Measurements from ENCODE around the gene TMEM232. TPM values are rescaled to one million over a fixed set of nuclear protein-coding genes. Genes with fewer than 3 reads are reported as not detected.

Gene TMEM232
- total RNA-seq, 2 donors from 2014 or later: 3.9 to 4.2 TPM

- Histone ChIP-seq H3K4me3 (ENCODE audit: low read length) (no peak overlapping the region), H3K36me3 (ENCODE audit: control insufficient read depth, insufficient read depth, low read length) (no peaks in the 10 kb centered on the region), H3K9ac (ENCODE audit: extremely low read depth, low read length, poor library complexity, severe bottlenecking) (no peak overlapping the region), H3K4me1 (ENCODE audit: control insufficient read depth, insufficient read depth, low read length) (no peaks in the 10 kb centered on the region), H3K27me3 (ENCODE audit: control insufficient read depth, insufficient read depth, low read length, poor library complexity, severe bottlenecking) (no peaks in the 10 kb centered on the region), H3K9me3 (ENCODE audit: control insufficient read depth, low read length) (peaks cover 11% of the 10 kb centered on the region), H3K27ac (ENCODE audit: low read depth, low read length) (no peak overlapping the region)
- no peaks in the 10 kb centered on the region for H3K27me3 Mint-ChIP-seq (ENCODE audit: insufficient read depth)
- WGBS, 2 experiments (ENCODE audit: insufficient coverage in 1 of 2, insufficient read length in 1 of 2): 75 to 85% methylated on average over 2 to 4 of the region's 4 CpGs
- H3K4me3 Mint-ChIP-seq: no peak overlapping the region
- H3K4me1 Mint-ChIP-seq: peaks cover 1% of the 10 kb centered on the region
- H3K9me3 Mint-ChIP-seq: peaks cover 10% of the 10 kb centered on the region
- DNase-seq: no peak
- H3K27ac Mint-ChIP-seq: no peak overlapping the region
- no peaks in the 10 kb centered on the region for H3K36me3 Mint-ChIP-seq (ENCODE audit: low read depth)
- TF ChIP-seq CTCF (conservative IDR thresholded peaks at IDR 0.05): no peak
These were observed 113.7 kb downstream of the TMEM232 start for GRCh38 chr5:110612794-110613247.

- peaks cover 1% of the 10 kb centered on the region for H3K4me1 Mint-ChIP-seq
- no peaks in the 10 kb centered on the region for H3K27me3 Mint-ChIP-seq (ENCODE audit: insufficient read depth)
- no peaks in the 10 kb centered on the region for H3K36me3 Mint-ChIP-seq (ENCODE audit: low read depth)
- WGBS, 2 experiments (ENCODE audit: insufficient coverage in 1 of 2, insufficient read length in 1 of 2): 90 to 95% methylated on average over 3 to 6 of the region's 6 CpGs
- Histone ChIP-seq H3K9me3 (ENCODE audit: control insufficient read depth, low read length) (peaks cover 11% of the 10 kb centered on the region), H3K27me3 (ENCODE audit: control insufficient read depth, insufficient read depth, low read length, poor library complexity, severe bottlenecking) (no peaks in the 10 kb centered on the region), H3K4me3 (ENCODE audit: low read length) (no peak overlapping the region), H3K27ac (ENCODE audit: low read depth, low read length) (no peak overlapping the region), H3K9ac (ENCODE audit: extremely low read depth, low read length, poor library complexity, severe bottlenecking) (no peak overlapping the region), H3K4me1 (ENCODE audit: control insufficient read depth, insufficient read depth, low read length) (no peaks in the 10 kb centered on the region), H3K36me3 (ENCODE audit: control insufficient read depth, insufficient read depth, low read length) (no peaks in the 10 kb centered on the region)
- H3K9me3 Mint-ChIP-seq: peaks cover 10% of the 10 kb centered on the region
- no peak for DNase-seq
- H3K27ac Mint-ChIP-seq: no peak overlapping the region
- H3K4me3 Mint-ChIP-seq: no peak overlapping the region
- TF ChIP-seq CTCF (conservative IDR thresholded peaks at IDR 0.05): no peak
These were observed 114.7 kb downstream of the TMEM232 start for GRCh38 chr5:110611817-110612216.

GRCh38 chr5:110594866-110595265 is 131.6 kb downstream of the TMEM232 start:
- H3K36me3 ChIP-seq (ENCODE audit: control insufficient read depth, insufficient read depth, low read length): no peaks in the 10 kb centered on the region
- H3K4me3 ChIP-seq (ENCODE audit: low read length): no peak overlapping the region
- H3K4me3 Mint-ChIP-seq: no peak overlapping the region
- peaks cover 17% of the 10 kb centered on the region for H3K9me3 Mint-ChIP-seq
- DNase-seq: no peak
- H3K9ac ChIP-seq (ENCODE audit: extremely low read depth, low read length, poor library complexity, severe bottlenecking): no peak overlapping the region
- H3K27me3 Mint-ChIP-seq (ENCODE audit: insufficient read depth): no peaks in the 10 kb centered on the region
- no peak overlapping the region for H3K27ac Mint-ChIP-seq
- no peak for TF ChIP-seq CTCF (conservative IDR thresholded peaks at IDR 0.05)
- no peaks in the 10 kb centered on the region for H3K4me1 ChIP-seq (ENCODE audit: control insufficient read depth, insufficient read depth, low read length)
- H3K27me3 ChIP-seq (ENCODE audit: control insufficient read depth, insufficient read depth, low read length, poor library complexity, severe bottlenecking): no peaks in the 10 kb centered on the region
- no peak overlapping the region for H3K27ac ChIP-seq (ENCODE audit: low read depth, low read length)
- H3K9me3 ChIP-seq (ENCODE audit: control insufficient read depth, low read length): peaks cover 8% of the 10 kb centered on the region
- H3K4me1 Mint-ChIP-seq: peaks cover 3% of the 10 kb centered on the region
- 93 to 100% methylated on average over 4 of the region's 4 CpGs for WGBS, 2 experiments (ENCODE audit: insufficient coverage in 1 of 2, insufficient read length in 1 of 2)
- H3K36me3 Mint-ChIP-seq (ENCODE audit: low read depth): no peaks in the 10 kb centered on the region

Measured in endodermal cell (in vitro differentiated cells).